A549 (cell line): Measurements from ENCODE around the gene TOP3A.

ENCODE experiments used
- CEBPB ChIP-seq, 2 experiments: fragments of >200 bp in 1 of 2; sonication (Bioruptor Twin) in 1 of 2; formaldehyde crosslinking in 1 of 2; IDR thresholded peaks; 2 replicates each; pipeline ENCODE4 v1.6.1; 2012 to 2016
- FOXS1 ChIP-seq: fragments of 250-450 bp; sonication (Bioruptor Pico); IDR thresholded peaks from 2 replicates; pipeline ENCODE4 v1.5.0; 2020; ENCODE audit warnings: mild to moderate bottlenecking, moderate library complexity
- JUN ChIP-seq, 2 experiments: fragments of >200 bp; sonication (Bioruptor Twin); formaldehyde crosslinking; IDR thresholded peaks; 2 replicates in 1 of 2; 3 replicates in 1 of 2; pipeline ENCODE4 v1.6.1; 2016 to 2017
- POLR2A ChIP-seq: IDR thresholded peaks from 2 replicates; pipeline ENCODE4 v1.6.1; 2012; ENCODE audit warnings: mild to moderate bottlenecking, low read length
- REST ChIP-seq: fragments of 200-600 bp; sonication (generic); IDR thresholded peaks from 2 replicates; pipeline ENCODE4 v1.6.1; 2016; ENCODE audit warnings: antibody characterized with exemption, mild to moderate bottlenecking, moderate library complexity
- RNF2 ChIP-seq: fragments of 200-600 bp; sonication (generic); IDR thresholded peaks from 2 replicates; pipeline ENCODE4 v1.6.1; 2016; ENCODE audit warnings: low read depth, mild to moderate bottlenecking, antibody characterized with exemption, moderate library complexity, borderline replicate concordance
- SMC3 ChIP-seq: fragments of >200 bp; sonication (Bioruptor Twin); formaldehyde crosslinking; IDR thresholded peaks from 3 replicates; pipeline ENCODE4 v1.6.1; 2018; ENCODE audit warnings: inconsistent platforms
- SREBF2 ChIP-seq: fragments of 450-650 bp; IDR thresholded peaks from 2 replicates; pipeline ENCODE4 v1.6.1; 2014; ENCODE audit warnings: mild to moderate bottlenecking, moderate library complexity
- TFCP2L1 ChIP-seq: fragments of 250-450 bp; sonication (Bioruptor Pico); IDR thresholded peaks from 2 replicates; pipeline ENCODE4 v1.5.0; 2021; ENCODE audit warnings: mild to moderate bottlenecking
- ZFP36 ChIP-seq: fragments of 450-650 bp; IDR thresholded peaks from 2 replicates; pipeline ENCODE4 v1.6.1; 2014; ENCODE audit warnings: borderline replicate concordance; ENCODE audit not compliant: partially characterized antibody
- TF ChIP-seq, protein P1 (sequence below): fragments of >200 bp; sonication (Bioruptor Twin); formaldehyde crosslinking; IDR thresholded peaks from 3 replicates; pipeline ENCODE4 v1.5.1; 2016
- TF ChIP-seq, protein P2 (sequence below): IDR thresholded peaks from 2 replicates; pipeline ENCODE4 v1.6.1; 2012

DNA sequence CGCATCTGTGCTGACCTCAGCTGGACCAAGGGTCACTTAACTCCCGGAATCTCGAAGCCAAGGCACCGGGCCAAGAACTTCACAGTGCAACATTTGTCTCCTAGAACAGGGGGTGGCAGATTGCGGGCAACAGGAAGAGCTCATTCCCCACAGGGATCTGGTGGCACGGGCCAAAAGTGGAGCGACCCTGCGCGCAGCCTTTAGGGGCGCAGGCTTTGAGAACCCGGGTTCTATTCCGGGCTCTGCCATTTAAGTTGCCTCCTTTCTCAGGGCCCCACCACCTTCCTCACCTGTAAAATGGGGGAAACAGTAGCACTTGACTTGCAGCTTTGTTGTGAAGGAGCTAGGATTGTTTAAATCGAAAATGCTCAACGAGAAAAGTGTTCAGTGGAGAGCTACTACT lies 47.9 kb upstream of the TOP3A start:
- no peak for TF ChIP-seq CEBPB (IDR thresholded peaks at IDR 0.05)
- TF ChIP-seq, protein P1, sequence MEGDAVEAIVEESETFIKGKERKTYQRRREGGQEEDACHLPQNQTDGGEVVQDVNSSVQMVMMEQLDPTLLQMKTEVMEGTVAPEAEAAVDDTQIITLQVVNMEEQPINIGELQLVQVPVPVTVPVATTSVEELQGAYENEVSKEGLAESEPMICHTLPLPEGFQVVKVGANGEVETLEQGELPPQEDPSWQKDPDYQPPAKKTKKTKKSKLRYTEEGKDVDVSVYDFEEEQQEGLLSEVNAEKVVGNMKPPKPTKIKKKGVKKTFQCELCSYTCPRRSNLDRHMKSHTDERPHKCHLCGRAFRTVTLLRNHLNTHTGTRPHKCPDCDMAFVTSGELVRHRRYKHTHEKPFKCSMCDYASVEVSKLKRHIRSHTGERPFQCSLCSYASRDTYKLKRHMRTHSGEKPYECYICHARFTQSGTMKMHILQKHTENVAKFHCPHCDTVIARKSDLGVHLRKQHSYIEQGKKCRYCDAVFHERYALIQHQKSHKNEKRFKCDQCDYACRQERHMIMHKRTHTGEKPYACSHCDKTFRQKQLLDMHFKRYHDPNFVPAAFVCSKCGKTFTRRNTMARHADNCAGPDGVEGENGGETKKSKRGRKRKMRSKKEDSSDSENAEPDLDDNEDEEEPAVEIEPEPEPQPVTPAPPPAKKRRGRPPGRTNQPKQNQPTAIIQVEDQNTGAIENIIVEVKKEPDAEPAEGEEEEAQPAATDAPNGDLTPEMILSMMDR = no peak
- TF ChIP-seq POLR2A = no peak
- TF ChIP-seq, protein P2, sequence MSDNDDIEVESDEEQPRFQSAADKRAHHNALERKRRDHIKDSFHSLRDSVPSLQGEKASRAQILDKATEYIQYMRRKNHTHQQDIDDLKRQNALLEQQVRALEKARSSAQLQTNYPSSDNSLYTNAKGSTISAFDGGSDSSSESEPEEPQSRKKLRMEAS = no peak
- TF ChIP-seq JUN (IDR thresholded peaks at IDR 0.05) = no peak
- no peak for TF ChIP-seq SREBF2
- no peak for TF ChIP-seq REST
- no peak for TF ChIP-seq SMC3
- TF ChIP-seq RNF2 = no peak
- no peak for TF ChIP-seq TFCP2L1 (CRISPR knock-in tag)
- no peak for TF ChIP-seq FOXS1 (CRISPR knock-in tag)
- no peak for TF ChIP-seq ZFP36
